DMS79 (cell line): ENCODE data around the gene CHST15.

Experiments used
- DNase-seq: peaks from one replicate; lab custom pipeline; 2025; lab: John Stamatoyannopoulos, UW

Gene CHST15

DNA sequence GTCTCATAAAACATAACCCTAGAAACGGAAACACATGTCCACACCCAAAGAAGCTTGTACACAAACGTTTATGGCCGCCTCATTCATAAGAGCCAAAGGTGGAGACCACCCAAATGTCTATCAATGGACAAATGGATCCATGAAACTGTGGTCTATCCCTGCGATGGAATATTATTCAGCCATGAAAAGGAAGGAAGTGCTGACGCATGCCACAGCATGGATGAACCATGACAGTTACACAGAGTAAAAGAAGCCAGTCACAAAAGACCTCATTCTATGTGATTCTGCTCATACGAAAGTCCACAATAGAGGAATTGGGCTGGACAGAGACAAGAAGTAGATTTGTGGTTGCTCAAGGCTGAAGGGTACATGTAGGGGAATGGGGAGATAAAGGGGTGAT lies 10.8 kb downstream of the CHST15 start:
- no peak for DNase-seq

DNA sequence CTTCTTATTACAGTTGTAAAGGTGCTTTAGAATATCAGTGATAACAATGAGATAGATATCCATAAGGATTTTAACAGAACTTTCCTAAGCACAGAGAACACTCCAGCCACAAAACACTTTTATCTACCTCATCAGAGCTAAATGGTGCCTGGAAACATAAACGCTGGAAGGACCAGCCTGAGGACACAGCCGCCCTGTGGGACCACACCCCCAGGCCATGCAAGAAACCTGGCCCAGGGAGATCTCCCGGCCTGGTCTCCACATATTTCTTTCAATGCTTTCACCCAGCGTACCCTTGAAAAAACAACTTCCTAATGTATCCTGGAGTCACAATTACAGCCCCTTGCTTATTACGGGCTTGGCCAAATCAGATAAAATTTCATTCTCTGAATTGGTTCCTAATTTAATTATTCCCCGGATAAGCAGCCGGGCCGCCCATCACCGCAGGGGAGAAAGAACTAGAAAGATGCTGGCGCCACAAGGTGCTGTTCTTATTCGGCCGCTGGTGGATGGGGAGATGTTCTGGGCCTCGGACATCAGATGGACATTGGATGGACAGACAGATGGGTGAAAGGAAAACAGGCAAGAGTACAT lies 11.8 kb downstream of the CHST15 start:
- no peak for DNase-seq

DNA sequence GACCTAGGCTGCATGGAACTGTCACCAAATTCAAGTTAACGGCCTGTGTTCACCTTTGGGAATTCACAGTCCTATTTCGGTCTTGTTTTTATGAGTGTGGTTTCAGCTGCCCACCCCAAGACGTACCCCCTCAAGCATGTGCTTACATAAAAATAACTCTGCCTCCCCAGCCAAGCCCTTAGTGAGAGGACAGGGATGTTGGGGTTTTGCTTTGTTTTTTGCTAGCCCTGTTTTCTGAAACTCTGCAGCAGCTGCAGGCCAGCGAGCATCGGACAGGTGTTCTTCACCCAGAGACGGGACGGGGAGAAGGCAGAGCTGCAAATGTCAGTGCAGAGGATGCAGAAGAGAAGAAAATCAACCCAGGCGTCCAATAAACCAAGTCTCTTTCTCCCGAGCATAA lies 13.5 kb downstream of the CHST15 start:
- DNase-seq, result no peak

DNA sequence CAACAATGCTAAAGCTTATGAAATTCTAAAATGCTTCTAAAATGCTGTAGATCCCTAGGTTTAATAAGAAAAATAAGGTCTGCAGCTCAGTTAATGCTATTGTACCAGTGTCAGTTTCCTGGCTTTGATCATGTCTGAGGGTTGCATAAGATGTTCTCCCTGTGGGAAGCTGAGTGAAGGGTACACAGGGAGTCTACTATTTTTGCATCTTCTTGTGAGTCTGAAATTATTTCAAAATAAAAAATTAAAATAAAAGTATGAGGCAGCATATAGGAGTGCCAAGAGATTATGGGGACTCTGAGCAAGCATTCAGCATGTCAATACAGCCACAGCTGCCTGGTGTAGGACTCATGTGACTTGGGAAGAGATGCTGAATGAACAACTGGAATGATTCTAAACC lies 14.7 kb downstream of the CHST15 start:
- no peak for DNase-seq

- DNase-seq, result no peak
Measured at GRCh38 chr10:124078028-124078427, 15.4 kb downstream of the CHST15 start.

GRCh38 chr10:124077208-124077993 lies 16.0 kb downstream of the CHST15 start:
- DNase-seq, result no peak

GRCh38 chr10:124076148-124076733 lies 17.2 kb downstream of the CHST15 start:
- no peak for DNase-seq

DNA sequence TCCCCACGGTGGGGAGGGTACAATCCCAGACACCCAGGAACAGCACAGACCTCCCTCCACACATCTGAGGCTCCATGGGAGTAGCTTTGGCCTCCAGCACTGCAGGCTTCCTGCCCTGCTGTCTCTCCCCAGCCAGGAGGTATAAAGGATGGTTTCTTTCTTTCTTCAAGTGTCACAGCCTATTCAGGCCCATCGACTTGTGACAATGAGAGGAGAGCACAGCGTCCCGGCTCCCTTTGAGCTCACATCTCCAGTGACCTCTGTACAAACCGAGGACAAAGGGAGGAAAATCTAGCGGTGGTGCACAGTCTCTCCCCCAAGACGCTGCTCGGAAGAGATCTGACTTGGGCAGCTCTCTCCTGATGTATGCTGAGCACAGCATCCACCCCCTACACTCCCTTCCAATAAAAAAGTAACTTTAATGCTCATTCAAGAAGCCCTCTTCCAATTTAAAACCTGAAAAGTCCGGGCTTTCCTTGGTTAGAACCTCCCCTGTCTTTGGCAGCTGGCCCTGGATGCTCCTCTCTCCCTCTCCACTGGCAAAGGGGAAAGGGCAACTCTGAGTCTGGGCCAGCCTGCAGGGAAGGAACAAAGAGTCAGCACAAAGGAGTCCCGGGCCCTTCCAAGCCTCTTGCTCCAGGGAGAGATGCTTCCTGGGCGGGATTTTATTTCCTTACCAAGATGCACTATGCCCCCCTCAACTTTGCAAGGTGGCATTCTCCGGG lies 18.0 kb downstream of the CHST15 start:
- DNase-seq, result no peak

GRCh38 chr10:124074501-124075109 lies 18.8 kb downstream of the CHST15 start:
- no peak for DNase-seq

DNA sequence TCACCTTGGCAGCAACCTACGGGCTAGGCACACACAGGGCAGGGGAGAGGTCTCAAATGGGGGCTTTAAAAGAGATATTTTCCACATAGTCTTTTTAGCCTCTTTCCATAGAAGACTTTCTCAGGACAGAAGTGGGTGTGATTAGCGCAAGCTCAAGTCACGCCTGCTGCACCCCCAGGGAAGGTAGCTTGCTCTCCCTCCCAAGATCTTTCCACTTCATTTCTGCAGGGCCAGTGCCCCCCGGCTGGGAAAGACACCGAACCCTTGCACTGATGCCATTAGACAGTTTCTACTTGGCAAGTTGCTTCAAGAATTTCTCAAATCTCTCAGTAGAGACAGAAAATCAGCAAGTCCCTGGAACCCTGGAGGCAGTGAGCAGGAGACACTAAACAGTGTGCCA lies 19.4 kb downstream of the CHST15 start:
- DNase-seq, result no peak

- DNase-seq, result no peak
Measured at GRCh38 chr10:124072541-124072940, 20.9 kb downstream of the CHST15 start.

GRCh38 chr10:124072106-124072505 lies 21.3 kb downstream of the CHST15 start:
- no peak for DNase-seq

- DNase-seq, result no peak
Measured at GRCh38 chr10:124071141-124071540, 22.3 kb downstream of the CHST15 start.

- DNase-seq, result no peak
Measured at GRCh38 chr10:124070666-124071065, 22.7 kb downstream of the CHST15 start.

DNA sequence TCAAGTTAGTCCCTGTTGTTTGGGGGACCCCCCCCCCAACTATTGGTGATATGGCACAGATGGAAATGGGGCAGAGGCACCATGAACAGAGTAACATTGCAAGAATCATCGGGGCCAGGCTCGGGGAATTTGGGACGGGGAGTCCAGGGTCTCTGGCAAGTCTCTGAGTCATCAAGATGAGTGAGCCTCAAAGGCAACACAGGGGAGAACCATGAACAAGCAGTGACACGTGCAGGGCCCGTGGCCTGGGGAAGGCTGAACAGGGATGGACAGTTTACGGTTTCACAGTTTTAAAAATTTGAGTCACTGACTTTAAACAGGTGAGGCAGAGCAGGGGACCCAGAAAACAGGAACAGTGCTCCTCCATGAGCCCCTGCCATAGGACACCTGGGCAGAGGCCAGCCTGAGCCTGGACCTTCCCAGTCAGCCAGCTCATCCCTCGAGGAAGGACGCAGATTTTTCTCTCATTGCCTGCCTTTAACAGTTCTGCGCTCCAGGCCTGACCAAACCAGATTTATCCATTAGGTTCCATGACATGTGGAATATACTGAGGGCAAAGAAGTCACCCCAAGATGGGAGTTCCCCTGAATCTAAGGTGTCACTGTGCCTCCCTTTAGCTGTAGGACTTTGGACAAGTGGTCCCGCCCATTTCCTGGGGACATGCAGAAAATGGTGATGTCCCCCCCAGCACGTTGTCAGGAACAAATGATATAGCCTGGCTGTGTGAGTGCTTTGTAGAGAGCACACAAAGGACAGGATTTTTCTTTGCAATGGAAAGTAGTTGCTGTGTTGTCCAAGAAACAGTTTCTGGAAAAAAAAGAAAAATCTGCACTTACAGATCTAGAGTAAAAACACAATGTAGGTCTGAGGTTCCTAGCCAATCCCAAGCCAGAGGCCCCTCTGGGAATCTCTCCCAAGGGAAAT lies 23.8 kb downstream of the CHST15 start:
- DNase-seq, result no peak

GRCh38 chr10:124068929-124069328 lies 24.5 kb downstream of the CHST15 start:
- no peak for DNase-seq

DNA sequence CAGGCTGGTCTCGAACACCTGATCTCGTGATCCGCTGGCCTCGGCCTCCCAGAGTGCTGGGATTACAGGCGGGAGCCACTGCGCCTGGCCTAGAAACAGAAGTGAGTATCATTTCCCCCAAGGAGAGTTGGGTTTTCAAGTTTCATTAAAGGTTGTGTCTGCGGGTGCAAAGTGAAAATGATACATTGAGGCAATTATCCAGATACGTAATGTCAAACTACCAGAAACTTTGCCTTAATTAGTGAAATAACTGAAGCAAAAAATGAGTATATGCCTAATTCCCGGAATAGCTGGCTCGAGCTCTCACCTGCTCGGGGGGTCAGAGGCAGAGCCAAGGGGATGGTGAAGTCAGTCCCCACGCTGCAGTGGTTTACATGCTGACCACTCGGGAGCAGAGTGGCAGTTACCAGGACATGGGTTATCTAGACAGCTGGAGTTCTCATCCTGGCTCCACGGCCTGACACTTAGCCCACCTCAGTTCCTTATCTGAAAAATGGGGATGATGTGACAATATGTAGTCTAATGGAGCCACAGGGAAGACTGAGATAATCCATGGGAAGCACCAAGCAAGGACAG lies 25.5 kb downstream of the CHST15 start:
- no peak for DNase-seq

DNA sequence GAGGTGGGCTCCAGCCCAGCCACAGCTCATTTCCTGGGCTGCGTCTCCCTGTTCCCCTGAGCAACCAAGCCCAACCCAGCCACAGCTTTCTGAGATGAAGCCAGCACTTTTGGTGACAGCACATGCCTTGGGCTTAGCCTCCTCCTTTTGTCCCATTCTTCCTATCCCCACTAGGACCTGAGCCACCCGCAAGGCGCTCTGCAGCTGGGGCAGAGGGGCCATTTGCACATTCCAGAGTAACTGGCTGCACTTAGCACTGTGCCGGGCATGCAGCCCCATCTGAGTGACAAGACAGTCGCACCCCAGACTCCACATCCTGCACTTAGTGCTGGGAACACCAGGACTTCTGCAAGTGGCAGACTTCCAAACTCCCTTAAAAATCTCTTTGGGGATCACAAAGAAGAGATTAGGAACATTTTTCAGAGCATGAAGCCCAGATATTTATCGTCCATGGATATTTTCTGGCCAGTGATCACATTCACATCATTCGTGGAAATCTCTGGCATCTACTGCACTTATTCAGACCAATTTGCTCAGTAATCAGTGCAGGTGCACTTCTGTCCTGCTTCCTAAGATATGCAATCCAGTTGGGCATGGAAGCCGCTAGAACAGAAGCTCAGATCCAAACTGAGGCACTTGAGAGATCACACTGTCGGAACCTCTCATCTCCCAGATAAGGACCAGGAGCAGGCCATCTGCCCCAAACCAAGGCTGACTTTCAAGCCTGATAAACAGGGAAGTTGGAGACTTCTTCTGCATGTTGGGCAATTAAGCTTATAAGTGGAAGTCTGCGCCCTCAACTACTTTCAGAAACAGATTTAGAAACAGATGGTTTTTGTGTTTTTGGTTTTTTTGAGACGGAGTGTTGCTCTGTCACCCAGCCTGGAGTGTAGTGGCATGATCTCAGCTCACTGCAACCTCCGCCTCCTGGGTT lies 26.4 kb downstream of the CHST15 start:
- DNase-seq, result no peak

GRCh38 chr10:124066126-124066700 lies 27.2 kb downstream of the CHST15 start:
- DNase-seq, result no peak
